Gastrocnemius medialis (tissue), 4 donors: Measurements from ENCODE around the gene NT5E. TPM values are rescaled to one million over a fixed set of nuclear protein-coding genes. Genes with fewer than 3 reads are reported as not detected.

Experiments
- ATAC-seq, 2 donors: fragments of 150-250 bp; one replicate each; pipeline ENCODE4 v1.9.1; 2016
- DNase-seq, 2 donors: peaks; one replicate each; pipeline ENCODE4 v3.0.0-alpha.2; 2019
- H3K27ac ChIP-seq, 4 donors: fragments of 200-600 bp; sonication (generic); 1 replicate in 1 of 4; 2 replicates in 3 of 4; pipeline ENCODE4 v1.5.1; 2016 to 2018; ENCODE audit warnings: mild to moderate bottlenecking in 2 of 4, moderate library complexity in 1 of 4
- H3K27me3 ChIP-seq, 3 donors: fragments of 200-600 bp; sonication (generic) in 2 of 3; 1 replicate in 1 of 3; 2 replicates in 2 of 3; pipeline versions ENCODE4 v1.5.1 to v1.6.0; 2016 to 2019; ENCODE audit warnings: mild to moderate bottlenecking in 1 of 3, moderate library complexity in 1 of 3
- H3K36me3 ChIP-seq, 2 donors: fragments of 200-600 bp; sonication (generic) in 1 of 2; one replicate each; pipeline ENCODE4 v1.5.1; 2017 to 2018
- H3K4me1 ChIP-seq, 2 donors: fragments of 200-600 bp; sonication (generic) in 1 of 2; one replicate each; pipeline ENCODE4 v1.5.1; 2016 to 2017; ENCODE audit warnings: mild to moderate bottlenecking in 2 of 2
- H3K4me3 ChIP-seq, 4 donors: fragments of 200-600 bp; sonication (generic) in 3 of 4; 1 replicate in 1 of 4; 2 replicates in 3 of 4; pipeline ENCODE4 v1.5.1; 2016 to 2019; ENCODE audit warnings: mild to moderate bottlenecking in 2 of 4
- H3K9me3 ChIP-seq, 3 donors: fragments of 200-600 bp; sonication (generic) in 2 of 3; 1 replicate in 1 of 3; 2 replicates in 2 of 3; pipeline ENCODE4 v1.5.1; 2016 to 2019
- POLR2A ChIP-seq, 2 donors: fragments of 450-650 bp; IDR thresholded peaks; one replicate each; pipeline ENCODE4 v1.6.1; 2017; ENCODE audit warnings: antibody characterized with exemption in 2 of 2, mild to moderate bottlenecking in 2 of 2, moderate library complexity in 2 of 2
- in situ Hi-C, 4 donors: fragments of 200-750 bp; cut with MboI; loops; one replicate each; pipeline versions ENCODE4 v1.15.0 to v1.8.0; 2017; ENCODE audit warnings: low sequenced_read_pairs in 4 of 4
- intact Hi-C: fragments of 100-400 bp; cut with DNase I; formaldehyde crosslinking; loops from one replicate; pipeline ENCODE4 v1.15.1; 2023; ENCODE audit warnings: low total_unique reads
- total RNA-seq, 4 donors: library from RNA; depleted of rRNA; stranded (reverse); fragments of >200 nt; gene quantifications; one replicate each; pipeline versions ENCODE4 v1.1.0 to v1.2.3, GENCODE V29; 2016
- TF ChIP-seq, protein P1 (sequence below), 5 experiments: fragments of 450-650 bp in 3 of 5; fragments of 200-600 bp in 2 of 5; sonication (generic) in 2 of 5; IDR thresholded peaks in 4 of 5; conservative IDR thresholded peaks in 1 of 5; 1 replicate in 4 of 5; 2 replicates in 1 of 5; pipeline ENCODE4 v1.5.1; 2016 to 2019; ENCODE audit warnings: antibody characterized with exemption in 5 of 5, mild to moderate bottlenecking in 3 of 5, moderate library complexity in 3 of 5

NT5E gene
- total RNA-seq, 4 donors from 2014 or later: 0.82 to 4.3 (median 2.8) TPM

DNA sequence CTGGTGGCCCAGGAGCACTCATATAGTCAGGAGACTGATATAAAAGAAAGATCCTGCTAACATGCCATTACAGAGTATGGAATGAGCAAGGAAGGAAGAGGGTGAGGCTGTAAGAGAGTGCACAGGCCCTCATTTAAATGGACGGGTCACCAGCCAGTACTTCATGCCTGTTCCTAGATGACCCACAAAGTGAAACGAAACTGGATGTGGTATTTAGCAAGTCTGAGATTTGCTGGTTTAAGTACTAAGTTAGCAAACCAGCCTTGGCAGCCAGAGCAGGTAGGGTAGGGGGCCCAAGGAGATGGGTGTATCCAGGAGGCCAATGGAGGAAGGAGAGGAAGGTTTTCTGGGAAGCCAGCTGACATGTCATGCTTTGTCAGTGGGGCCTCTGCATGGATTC lies 15.9 kb downstream of the NT5E start:
- DNase-seq (no peak), ATAC-seq (no peak)
- Histone ChIP-seq H3K36me3 (no peaks in the 10 kb centered on the region), H3K9me3 (no peaks in the 10 kb centered on the region), H3K27me3 (no peaks in the 10 kb centered on the region), H3K27ac (no peak overlapping the region), H3K4me3 (no peak overlapping the region), H3K4me1 (peaks cover 6 to 7% of the 10 kb centered on the region in 2 donors)
- intact Hi-C loops (no loop called here), in situ Hi-C loops (no loop called here)
- TF ChIP-seq, protein P1, sequence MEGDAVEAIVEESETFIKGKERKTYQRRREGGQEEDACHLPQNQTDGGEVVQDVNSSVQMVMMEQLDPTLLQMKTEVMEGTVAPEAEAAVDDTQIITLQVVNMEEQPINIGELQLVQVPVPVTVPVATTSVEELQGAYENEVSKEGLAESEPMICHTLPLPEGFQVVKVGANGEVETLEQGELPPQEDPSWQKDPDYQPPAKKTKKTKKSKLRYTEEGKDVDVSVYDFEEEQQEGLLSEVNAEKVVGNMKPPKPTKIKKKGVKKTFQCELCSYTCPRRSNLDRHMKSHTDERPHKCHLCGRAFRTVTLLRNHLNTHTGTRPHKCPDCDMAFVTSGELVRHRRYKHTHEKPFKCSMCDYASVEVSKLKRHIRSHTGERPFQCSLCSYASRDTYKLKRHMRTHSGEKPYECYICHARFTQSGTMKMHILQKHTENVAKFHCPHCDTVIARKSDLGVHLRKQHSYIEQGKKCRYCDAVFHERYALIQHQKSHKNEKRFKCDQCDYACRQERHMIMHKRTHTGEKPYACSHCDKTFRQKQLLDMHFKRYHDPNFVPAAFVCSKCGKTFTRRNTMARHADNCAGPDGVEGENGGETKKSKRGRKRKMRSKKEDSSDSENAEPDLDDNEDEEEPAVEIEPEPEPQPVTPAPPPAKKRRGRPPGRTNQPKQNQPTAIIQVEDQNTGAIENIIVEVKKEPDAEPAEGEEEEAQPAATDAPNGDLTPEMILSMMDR (IDR thresholded peaks at IDR 0.05 in 4 of 5, conservative IDR thresholded peaks at IDR 0.05 in 1 of 5): no peak
- TF ChIP-seq POLR2A (IDR thresholded peaks at IDR 0.05): no peak

GRCh38 chr6:85468326-85468725 lies 18.4 kb downstream of the NT5E start:
- H3K9me3 ChIP-seq: no peaks in the 10 kb centered on the region
- H3K27ac ChIP-seq: no peak overlapping the region
- in situ Hi-C loops (no loop called here), intact Hi-C loops (no loop called here)
- H3K27me3 ChIP-seq: no peaks in the 10 kb centered on the region
- H3K4me1 ChIP-seq: no peaks in the 10 kb centered on the region
- ATAC-seq (peak in 1 of 2 donors; percentile 41), DNase-seq (no peak)
- TF ChIP-seq, protein P1 (IDR thresholded peaks at IDR 0.05 in 4 of 5, conservative IDR thresholded peaks at IDR 0.05 in 1 of 5): no peak
- TF ChIP-seq POLR2A (IDR thresholded peaks at IDR 0.05): no peak
- H3K36me3 ChIP-seq: no peaks in the 10 kb centered on the region
- no peak overlapping the region for H3K4me3 ChIP-seq

GRCh38 chr6:85469276-85470022 lies 19.6 kb downstream of the NT5E start:
- Histone ChIP-seq H3K27me3 (no peaks in the 10 kb centered on the region), H3K36me3 (no peaks in the 10 kb centered on the region), H3K27ac (no peak overlapping the region), H3K4me3 (no peak overlapping the region), H3K4me1 (no peaks in the 10 kb centered on the region), H3K9me3 (no peaks in the 10 kb centered on the region)
- no peak for DNase-seq
- in situ Hi-C loops (no loop called here), intact Hi-C loops (no loop called here)
- no peak for ATAC-seq
- TF ChIP-seq POLR2A (IDR thresholded peaks at IDR 0.05): no peak
- TF ChIP-seq, protein P1 (IDR thresholded peaks at IDR 0.05 in 4 of 5, conservative IDR thresholded peaks at IDR 0.05 in 1 of 5): no peak

DNA sequence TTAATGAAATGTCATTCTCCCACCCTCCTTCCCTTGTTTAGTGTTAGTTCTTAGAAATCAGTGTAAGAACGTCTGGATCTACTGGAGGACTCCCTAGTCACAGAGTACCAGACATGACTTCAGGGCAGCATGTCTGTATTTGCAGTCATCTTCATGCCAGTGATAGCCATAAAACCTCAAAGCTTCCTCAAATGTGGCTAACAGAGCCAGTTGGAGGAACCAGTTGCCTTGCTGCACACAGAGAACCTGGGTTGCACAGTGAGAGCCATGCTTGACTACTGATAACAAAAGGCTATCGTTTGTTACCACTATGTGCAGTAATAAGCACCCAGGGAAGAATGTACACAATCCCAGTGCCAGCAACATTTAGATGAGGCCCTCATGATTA lies 20.1 kb downstream of the NT5E start:
- DNase-seq (no peak), ATAC-seq (no peak)
- in situ Hi-C loops (no loop called here), intact Hi-C loops (no loop called here)
- Histone ChIP-seq H3K4me1 (no peaks in the 10 kb centered on the region), H3K4me3 (no peak overlapping the region), H3K27me3 (no peaks in the 10 kb centered on the region), H3K36me3 (no peaks in the 10 kb centered on the region), H3K9me3 (no peaks in the 10 kb centered on the region), H3K27ac (no peak overlapping the region)
- no peak for TF ChIP-seq POLR2A (IDR thresholded peaks at IDR 0.05)
- TF ChIP-seq, protein P1 (IDR thresholded peaks at IDR 0.05 in 4 of 5, conservative IDR thresholded peaks at IDR 0.05 in 1 of 5): no peak

DNA sequence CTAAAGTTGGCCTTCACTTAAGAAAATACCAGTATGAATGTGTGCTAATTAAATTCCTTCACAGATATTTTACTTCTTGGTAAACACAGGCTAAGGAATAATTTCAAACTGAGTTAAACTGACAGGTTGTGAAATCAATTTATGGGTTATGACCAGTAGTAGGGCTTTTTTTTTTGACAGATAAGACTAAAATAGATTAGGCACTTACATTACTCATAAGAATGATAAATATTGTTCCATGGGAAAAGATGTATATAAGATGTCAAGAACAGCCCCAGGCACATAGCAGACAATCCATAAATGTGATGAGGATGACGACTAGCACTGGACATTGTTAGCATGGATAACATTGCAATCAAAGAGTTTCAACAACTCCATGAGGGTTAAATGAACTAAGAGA lies 22.9 kb downstream of the NT5E start:
- intact Hi-C loops: no loop called here
- no peak for TF ChIP-seq POLR2A (IDR thresholded peaks at IDR 0.05)
- TF ChIP-seq, protein P1 (IDR thresholded peaks at IDR 0.05 in 4 of 5, conservative IDR thresholded peaks at IDR 0.05 in 1 of 5): no peak
- no peak for ATAC-seq
- in situ Hi-C loops: no loop called here
- Histone ChIP-seq H3K4me1 (no peaks in the 10 kb centered on the region), H3K9me3 (no peaks in the 10 kb centered on the region), H3K36me3 (no peaks in the 10 kb centered on the region), H3K4me3 (no peak overlapping the region), H3K27ac (no peak overlapping the region), H3K27me3 (no peaks in the 10 kb centered on the region)
- no peak for DNase-seq
